ENCODE measurements around the gene HLA-DOA.

HLA-DOA gene

DNA sequence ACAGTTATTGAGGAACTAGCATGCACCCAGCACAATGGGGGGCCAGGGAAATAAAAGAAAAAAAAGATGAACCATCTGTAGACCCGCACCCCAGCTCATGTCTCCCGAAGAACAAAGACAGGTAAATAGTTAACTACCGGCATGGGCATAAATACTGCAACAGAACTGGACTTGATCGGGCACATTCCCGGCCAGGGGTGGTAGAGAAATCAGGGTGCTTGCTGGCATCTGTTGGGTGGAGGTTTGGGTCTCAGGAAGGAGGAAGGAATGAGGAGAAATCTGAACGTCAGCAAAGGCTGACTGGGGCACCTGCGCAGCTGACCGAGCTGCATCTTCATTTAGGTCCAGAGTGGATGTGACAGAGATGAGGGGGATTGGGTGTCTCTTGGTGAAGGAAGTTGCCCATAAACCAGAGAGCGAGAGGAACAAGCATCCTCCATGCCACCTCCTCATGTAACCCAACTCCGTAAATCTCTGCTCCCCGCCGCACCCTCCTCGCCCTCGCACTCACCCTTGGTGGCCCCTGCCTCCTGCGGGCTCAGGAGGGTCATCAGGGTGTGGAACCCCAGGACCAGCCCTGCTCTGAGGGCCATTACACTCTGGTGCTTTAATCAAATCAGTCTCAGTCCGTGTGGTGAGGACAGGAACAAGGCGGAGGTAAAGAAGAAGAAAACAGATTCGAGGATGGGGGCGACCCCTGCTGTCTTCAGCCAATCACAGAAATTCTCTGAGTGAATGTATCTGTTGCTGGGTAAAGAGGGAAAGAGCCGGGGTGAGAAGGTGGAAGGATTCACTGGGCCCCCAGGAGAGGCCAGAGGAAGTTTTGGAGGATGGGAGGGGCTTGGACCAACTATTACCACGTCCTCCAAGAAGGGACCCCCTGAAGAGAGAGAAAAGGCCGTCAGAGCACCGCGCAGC lies at the start of gene HLA-DOA:
TSS of gene HLA-DOA (minus strand) at position 648 of the 918 bp plus-strand sequence.
- DNase-seq = peak; percentile 18

DNA sequence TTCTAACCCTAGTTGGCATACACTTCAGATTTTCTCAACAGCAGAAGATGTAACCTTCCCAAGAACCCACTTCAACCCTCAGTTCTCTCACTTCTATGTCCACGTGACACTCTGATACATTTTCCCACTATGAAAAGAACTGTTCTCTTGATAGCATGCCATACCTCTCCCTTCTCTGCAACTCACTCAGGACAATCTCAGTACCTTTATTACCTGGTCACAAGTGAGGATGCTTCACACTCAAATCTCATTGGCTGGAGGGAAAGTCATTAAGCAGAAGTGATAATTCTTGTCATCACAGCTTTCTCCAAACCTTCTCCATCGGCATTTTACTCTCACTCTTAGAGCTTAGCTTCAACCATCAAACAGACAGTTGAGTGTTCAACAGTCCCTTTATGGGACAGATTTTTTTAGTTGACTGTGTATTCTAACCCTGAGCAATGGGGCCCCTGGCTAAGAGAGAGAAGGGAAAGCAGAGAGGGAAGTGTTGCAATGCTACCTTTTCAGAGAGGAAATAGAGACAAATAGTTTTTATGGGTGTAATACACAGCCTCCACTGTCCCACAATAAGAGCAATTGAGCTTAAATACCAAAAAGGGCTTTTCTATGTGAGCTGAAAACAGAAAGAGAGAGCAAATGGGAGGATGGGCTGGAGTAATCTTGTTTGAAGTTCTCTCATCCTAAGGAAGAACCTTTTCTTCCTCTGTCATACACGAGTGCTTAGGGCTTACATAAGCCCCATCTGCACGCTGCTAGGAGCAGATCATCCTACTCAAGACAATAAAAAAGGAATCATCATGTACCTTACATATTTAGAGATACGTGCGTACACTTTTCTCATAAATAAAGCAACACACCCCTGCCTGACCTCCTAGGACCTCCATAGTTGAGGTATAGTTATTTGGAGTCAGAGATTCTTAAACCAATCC lies 48.1 kb upstream of the HLA-DOA start:
- no peak for DNase-seq

DNA sequence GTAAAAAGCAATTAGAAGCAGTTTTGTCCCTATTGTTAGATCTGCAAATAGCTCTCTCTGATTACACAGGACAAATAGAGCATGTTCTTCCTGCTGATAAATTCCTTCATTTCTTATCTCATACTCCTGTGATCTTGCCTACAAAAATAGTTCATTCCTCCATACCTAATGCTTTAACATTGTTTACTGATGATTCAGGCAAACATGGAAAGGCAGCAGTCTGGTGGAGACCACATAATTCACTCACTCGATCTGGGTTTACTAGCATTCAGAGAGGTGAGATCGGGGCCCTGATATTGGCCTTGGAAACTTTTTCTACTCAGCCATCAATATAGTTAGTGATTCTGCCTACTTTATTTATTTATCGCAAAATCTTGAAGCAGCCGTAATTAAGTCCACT lies 43.8 kb upstream of the HLA-DOA start:
- no peak for DNase-seq

DNA sequence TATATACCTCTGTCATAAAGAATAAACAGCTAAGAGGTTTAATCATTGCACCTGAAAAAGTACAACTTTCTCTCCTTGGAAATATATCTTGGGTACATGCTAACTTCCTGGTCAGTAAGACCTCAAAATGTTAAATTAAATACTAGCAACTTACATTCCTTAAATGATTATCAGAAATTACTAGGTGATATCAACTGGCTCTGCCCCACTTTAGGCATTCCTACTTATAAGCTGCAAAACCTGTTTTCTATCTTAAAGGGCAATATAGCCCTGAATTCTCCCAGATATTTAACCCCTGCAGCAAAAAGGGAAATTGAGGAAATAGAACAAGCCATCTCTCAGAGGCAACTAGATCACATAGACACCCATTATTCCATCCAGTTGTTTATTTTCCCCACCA lies 43.2 kb upstream of the HLA-DOA start:
- no peak for DNase-seq

DNA sequence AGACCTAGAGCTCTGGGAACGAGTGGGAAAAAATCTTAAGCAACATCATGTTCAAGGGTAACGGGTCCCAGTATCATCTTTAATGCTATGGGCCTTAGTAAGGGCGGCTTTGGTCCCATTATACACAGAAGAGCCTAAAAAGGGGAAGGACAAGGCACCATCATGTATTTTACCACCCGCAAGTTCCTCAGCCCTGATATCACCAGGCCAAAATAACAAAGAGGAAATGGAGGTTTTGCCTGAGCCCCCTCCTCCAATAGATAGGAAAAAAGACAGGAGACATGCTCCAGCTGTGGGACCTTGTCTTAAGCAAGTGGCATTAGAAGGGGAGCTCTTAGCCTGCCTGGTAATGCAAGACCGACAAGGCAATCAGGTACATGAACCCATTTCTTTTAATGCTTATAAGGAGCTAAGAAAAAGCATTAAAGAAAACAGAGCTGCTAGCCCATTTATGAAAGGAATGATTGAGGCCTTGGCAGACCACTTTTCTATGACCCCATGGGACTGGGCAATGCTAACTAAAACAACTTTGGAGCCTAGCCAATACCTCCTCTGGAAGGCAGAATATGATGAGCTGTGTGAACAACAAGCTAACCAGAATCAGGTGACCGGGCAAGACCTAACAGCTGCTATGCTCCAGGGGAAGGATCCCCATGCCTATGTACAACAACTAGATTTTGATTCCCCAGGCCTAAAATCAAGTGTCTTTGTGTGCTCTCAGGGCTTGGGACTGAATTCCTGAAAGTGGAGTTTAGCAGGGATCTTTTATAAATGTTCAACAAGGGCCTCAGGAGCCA lies 40.8 kb upstream of the HLA-DOA start:
- DNase-seq = no peak

DNA sequence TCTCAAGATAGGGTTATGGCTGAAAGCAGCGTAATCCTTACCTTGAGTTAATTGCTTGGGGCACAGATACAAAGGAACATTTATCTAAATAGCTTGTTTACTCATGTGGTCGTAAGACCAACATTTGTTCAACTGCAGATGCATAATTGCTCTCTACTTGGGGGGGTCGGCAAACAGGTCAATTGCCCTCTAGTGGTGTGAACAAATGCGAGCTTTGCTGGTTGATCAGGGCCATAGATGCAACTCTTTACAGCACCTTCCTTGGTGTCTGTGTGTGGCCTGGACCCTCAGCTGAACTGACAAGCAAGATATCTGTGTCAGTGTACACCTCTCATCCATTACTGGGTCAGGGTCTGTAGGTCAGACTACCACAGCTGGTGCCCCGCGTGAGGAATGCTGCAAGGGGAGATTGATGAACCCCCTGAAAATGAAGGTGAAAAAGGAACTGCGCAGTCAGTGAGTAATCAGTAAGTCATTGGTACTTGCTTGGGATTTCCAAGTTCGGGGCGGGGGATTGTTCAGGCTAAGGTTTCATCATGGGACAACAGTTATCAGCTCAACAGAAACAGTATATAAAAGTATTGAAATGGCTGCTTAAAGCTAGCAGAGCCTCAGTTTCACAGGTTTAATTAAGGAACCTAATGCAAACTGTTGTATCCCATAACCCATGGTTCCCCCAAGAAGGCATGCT lies 40.1 kb upstream of the HLA-DOA start:
- DNase-seq = no peak

DNA sequence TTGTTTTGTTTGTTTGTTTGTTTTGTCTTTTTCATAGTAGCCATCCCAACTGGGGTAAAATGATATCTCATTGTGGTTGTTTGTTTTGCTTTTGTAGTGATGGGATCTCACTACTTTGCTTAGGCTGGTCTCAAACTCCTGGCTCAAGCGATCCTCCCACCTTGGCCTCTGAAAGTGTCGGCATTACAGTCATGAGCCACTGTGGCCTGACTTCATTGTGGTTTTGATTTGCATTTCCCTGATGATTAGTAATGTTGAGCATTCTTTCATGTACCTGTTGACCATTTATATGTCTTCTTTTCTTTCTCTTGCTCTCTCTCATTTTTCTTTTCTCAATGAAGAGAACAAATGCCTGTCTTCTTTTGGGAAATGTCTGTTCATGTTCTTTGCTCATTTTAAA lies 30.8 kb upstream of the HLA-DOA start:
- no peak for DNase-seq

DNA sequence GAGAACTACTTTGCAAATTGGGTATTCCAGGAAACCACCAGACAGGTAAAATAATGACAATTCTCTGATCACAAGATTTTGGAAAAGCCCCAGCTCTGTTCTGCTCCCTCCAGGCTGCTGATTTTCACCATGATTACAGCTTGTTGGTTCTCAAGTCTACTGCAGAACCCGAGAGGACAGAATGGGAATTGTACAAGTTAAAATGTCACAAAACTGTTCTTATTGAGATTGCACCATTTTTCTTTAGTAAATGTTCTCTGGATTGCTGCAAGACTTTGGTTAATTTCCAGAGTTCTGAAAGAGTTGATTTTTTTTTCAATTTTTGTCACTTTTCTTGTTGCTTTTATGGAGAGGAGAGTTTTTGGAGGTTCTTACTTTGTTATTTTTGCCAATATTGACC lies 27.1 kb upstream of the HLA-DOA start:
- no peak for DNase-seq

DNA sequence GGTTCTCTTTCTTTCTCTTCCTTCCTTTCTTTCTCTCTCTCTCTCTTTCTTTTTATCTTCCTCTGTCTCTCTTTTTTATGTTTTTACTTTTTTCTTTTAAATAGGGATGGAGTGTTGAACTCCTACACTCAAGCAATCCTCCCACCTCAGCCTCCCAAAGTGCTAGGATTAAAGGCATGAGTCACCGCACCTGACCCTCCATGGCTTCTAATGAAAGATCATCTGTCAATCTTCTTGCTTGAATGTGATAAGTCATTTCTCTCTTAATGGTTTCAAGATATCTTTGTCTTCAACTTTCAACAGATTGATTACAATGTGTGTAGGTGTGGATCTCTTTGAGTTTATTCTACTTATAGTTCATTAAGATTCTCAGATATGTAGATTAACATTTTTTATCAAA lies 25.2 kb upstream of the HLA-DOA start:
- DNase-seq = no peak

DNA sequence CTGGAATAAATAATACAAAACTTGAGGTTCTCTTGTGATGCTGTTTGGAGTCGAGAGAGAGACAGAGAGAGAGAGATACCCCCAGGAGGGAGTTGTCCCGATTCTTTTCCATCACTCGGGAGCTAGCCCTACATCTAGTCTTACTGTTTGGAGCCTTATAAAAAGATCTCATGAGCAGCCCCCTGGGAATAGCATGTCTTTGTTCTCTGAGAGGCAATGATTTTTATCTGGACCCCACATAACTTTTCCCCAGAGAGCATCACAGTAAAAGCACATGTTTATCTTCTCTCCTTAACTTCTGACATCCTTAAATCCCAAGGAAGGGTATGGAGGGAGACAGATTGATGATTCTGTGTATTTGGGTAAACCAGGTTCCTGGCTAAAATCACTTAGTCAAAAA lies 20.9 kb upstream of the HLA-DOA start:
- DNase-seq = no peak

DNA sequence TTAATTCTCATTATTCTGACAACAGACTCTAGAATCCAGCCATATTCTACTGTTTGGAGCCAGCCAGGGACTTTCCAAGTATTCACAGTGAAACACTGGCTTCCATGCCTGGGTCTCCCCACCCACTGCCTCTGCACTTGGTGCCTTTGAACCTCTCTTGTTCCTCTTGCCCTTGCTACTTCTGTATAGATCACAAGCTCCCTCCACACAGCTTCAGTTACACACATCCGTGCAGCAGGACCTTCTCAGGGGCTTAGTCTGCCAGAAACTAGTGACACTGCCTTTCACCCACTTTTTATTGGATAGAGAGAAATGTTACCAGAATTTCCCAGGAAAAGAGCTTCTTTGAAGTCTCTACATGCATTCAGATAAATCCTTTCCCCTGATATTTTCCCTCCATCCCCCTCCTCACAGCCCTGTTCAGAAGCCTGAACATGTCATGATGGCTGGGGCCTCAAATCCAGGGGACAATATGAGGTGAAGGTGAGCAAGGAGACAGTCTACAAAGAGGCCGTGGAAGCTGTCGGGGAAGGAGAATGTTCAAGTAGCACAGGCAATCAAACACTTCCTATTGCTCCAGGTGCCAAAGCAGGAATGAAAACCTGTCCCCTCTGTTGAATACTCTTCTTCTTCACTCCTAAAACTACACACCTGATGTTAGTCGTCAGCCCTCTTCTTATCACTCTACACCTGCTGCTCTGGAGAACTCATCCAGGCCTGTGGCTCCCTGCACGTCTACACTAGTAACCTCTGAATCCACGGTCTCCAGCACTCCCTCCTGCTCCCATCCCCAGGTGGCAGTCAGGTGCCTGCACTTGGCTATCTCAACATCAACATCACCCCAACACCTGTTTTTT lies 20.2 kb upstream of the HLA-DOA start:
- no peak for DNase-seq

DNA sequence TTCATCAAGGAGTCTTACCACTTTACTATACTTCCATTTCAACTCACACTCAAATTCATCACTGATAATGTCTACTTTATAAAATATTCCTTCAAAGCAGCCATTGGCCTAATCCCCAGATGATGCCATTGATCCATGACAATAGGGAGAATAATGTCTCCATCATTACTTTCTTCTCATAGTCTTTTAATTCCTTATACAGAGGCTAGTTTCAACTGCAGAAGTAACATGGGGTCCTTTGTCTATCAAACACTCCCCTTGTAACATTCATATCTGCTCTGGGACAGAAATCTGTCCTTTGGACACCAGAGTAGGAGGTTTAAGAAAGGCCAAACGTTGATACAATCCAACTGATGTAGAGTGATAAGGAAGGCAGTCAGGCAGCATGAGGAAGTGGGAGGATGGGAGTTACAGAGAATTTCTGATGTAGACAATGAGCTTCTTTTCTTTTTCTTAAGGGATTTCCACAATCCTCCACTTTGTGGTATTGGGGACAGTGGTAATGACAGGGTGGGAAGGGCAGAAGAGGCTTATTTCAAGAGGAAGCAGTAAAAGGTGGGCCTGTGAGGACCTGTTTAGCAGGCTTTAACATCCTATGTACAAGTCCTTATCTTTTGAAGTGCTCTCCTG lies 18.9 kb upstream of the HLA-DOA start:
- DNase-seq = no peak

DNA sequence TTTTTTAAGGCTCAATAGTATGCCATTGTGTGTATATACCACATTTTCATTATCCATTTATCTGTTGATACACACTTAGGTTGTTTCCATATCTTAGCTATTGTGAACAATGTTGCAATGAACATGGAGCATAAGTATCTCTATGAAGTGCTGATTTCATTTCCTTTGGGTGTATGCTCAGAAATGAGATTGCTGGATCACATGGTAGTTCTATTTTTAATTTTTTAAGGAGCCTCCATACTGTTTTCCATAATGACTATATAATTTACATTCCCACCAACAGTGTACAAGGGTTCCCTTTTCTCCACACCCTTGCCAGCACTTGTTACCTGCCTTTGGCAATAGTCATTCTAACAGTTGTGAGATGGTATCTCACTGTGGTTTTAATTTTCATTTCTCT lies 15.1 kb upstream of the HLA-DOA start:
- no peak for DNase-seq

DNA sequence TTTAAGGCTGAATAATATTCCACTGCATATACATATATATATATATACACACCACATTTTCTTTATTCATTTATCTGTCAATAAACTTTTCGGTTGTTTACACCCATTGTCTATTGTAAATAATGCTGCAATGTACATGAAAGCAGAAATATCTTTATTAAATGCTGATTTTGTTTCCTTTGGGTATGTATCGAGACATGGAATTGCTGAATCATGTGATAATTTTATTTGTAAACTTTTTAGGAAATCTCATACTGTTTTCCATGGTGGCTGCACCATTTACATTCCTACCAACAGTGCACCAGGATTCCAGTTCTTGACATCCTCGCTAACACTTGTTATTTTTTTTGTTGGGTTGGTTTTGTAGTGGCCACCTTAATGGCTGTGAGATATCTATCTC lies 14.1 kb upstream of the HLA-DOA start:
- DNase-seq = no peak

DNA sequence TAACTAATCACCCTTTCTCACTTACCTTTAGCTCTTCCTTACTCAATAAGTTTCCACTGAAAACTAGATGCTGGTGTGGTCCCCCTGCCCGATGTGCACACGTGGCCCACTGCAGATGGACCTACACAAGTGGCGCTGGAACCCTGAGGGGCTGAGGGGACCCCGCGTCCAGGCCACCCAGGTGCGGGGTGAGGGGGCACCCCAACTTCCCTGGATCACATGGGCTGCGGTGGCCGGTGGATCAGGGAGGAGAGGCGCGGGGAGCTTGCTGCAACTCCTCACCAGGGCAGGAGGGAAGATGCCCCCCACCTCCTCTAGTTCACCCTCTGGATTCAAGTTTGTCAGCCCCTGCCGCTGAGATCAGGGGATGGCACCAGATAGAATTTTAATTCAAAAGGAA lies 12.5 kb upstream of the HLA-DOA start:
- no peak for DNase-seq

DNA sequence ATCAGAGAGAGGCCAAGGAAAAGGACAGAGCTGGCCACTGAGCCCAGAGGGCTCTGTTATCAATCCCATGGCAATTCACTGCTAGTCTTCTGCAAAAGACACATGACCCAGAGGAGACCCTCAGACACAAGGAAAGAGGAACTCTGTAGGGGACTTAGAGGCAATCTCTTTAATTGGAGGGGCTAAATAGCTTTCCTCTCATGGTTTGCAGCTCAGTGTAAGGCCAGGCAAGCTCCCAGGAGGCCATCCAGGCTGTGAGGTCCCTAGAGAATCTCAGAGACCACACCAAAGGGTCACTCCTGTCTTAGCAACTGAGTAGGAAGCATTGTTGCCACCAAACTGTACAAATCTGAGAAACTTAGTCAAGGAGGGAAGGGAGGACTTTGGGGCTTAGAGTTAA lies 10.0 kb upstream of the HLA-DOA start:
- no peak for DNase-seq

DNA sequence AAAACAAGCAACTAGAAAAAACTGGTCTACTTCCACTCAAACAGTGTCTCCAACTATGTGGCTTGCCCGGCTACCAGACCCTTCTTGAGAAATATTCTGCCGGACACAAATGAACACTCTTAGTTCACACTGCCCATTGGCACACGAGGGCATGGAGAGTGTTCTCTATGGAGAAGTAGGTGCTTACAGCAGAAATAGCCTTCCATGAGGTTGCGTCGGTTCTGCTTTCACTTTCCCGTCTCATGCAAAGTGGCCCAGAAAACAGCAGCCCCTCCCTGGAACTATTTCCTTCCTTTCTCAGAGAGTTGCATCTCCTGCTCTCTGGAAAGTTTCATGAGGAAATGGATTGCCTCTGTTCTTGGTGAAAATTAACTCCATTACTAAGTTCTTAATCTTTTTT lies 9.5 kb upstream of the HLA-DOA start:
- DNase-seq = peak; percentile 50

DNA sequence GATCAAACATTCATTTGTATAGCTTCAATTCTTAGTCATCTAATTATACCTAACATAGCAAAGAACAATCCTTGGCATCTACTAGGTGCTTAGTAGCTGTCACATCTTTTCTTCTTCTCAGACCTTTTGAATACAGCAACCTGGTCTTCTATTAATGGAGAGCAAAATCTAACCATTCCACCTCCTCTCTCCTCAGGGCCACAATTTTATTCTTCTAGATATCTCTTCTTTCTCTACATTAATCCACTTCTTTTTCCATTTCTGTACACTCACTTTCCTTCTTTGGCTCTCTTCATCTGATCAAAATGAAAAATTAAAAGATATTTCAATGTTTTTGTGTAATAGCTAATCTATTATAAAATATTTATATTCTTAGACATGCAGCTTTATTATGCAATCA lies 9.0 kb upstream of the HLA-DOA start:
- DNase-seq = no peak

DNA sequence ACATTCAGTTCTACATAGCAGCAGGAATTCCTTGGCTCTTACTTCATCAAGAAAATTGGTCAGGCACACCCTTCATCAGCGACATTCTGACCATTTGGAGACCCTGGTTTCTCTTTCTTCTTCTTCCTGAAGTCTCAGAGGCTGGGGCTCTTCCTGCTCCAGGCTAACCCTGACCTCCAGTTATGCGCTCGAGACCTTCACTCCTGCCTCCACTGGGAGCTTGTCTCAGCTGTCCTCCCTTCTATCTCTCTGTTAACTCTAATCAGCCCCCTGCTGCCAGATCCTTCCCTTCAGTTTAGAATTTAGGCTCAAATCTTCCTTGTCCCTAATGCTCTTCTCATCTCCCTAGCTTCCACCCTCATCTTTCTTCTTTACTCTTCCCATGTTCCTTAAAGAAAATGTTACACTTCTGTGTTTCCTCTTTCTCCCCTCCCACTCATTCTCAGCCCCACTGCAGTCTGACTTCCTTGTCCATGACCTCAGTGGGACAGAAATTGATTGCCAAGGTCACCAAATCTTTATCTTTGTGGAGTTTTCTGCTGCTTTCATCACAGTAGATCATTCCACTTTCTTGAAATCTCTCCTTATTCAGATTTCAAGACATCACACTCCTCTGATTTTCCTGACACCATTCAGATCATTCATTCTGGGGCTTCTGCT lies 8.4 kb upstream of the HLA-DOA start:
- DNase-seq = no peak

DNA sequence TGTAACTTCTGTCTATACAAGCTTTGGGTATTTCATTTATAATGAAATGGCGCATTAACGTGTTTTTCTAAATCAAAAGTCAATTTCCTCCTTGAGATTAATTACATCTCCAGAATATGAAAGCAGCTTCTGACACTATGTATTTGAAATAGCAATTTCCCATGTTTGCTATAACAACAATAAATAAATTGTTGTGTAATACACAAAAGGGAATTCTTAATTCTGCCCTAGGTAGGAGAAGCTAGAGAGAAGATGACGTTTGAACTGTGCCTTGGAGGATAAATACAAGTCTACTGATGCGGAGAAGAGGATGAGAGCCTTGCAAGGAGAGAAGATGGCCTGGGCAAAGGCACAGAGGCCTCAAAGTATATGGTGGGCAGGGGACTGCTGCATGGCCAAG lies 7.6 kb upstream of the HLA-DOA start:
- DNase-seq = no peak
